ENCODE results near the gene COMMD10.

The COMMD10 gene

GRCh38 chr5:116297296-116297814, 212.5 kb downstream of the COMMD10 start:
- no peak for DNase-seq

- DNase-seq, result no peak
These were observed 215.2 kb downstream of the COMMD10 start for GRCh38 chr5:116299746-116300640.

DNA sequence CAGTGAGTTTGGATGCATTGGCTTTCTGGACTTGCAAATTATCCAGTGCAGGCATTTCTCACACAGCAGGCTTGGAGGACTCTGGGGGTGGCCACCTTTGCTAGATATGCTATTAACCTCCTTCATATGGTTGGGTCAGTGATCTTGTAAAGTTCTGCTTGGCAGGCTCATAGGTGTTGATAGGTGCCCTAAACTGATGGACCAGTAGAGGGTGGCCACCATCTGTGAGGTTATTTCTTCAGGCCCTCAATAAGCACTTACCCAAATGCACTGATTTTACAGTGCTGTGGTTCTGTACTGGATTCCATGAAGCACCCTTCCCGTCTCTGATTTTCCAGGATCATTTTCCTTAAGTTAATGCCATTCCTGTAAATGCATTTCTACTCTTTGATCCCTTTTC, 216.3 kb downstream of the COMMD10 start:
- DNase-seq, result no peak

DNA sequence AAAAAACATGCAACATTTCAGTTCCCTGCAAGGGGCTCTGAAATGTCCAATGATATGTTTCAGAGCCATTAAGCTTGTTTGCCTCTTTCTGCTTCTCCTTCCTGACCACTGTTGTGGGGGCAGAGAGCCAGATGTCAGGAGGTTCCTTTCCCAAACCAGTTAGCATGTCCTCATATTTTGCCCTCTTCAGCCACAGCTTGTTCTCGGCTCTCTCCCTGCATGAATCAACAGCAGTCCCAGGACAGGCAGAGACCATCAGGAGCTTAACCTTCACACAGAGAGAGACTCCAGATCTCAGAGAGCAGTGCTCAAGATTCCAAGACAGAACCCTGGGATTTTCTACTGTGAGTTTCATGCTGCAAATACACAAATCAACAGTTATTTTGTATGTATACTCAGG, 218.5 kb downstream of the COMMD10 start:
- DNase-seq, result no peak

DNA sequence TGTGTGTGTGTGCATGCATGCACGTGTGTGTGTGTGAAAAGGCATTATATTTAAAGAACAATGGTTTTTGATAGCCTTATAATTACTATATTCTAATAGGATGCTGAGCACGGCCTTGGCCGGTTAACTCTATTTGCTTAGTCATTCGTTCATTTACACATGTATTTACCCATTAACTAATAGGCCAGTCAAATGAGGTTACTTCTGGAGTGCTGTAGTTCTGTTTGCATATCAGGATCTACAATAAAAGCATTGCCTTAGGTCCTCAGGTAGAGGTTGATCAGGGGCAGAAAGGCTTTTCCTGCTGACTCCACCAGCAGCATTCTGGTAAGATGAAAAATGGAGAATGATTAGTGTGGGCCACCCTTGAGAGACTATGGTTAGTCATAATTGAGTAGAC, 219.0 kb downstream of the COMMD10 start:
- no peak for DNase-seq

GRCh38 chr5:116305899-116306298, 221.1 kb downstream of the COMMD10 start:
- DNase-seq, result no peak

GRCh38 chr5:116306846-116307245, 222.0 kb downstream of the COMMD10 start:
- no peak for DNase-seq

GRCh38 chr5:116308391-116308790, 223.6 kb downstream of the COMMD10 start:
- DNase-seq, result no peak

GRCh38 chr5:116313366-116313765, 228.5 kb downstream of the COMMD10 start:
- DNase-seq, result no peak

GRCh38 chr5:116315531-116315930, 230.7 kb downstream of the COMMD10 start:
- no peak for DNase-seq

DNA sequence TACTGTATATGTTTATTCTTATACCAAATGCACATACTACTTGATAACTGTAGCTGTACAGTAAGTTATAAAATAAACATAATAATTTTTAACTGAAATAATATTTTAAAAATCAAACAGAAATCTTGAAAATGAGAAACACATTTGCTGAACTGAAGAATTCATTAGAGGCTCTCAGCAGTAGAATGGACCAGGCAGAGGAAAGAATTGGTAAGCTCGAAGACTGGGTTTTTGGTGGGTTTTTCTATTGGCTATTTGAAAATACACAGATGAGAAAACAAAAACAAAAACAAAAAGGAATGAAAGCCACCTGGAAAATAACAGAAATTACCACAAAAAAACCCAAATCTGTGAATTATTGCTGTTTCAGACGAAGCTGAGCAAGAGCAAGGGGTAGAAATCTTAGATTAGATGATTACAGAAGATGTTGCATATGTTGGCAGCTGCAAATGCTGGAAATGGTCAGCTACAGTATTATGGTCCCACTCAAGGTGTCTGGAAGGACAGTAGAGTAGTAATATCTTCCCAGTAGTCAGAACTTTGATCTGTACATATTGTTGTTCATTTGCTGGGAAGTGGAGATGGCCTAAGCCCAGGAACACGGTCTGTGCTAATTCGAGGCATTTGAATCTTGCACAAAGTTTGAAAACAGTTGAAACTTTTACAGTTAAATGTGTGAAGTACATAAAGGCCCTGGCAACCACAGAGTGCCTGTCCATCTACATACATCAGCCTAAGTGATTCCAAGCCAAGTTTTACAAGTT, 233.4 kb downstream of the COMMD10 start:
- no peak for DNase-seq

GRCh38 chr5:116320486-116320885, 235.7 kb downstream of the COMMD10 start:
- DNase-seq, result no peak

GRCh38 chr5:116329503-116329902, 244.7 kb downstream of the COMMD10 start:
- no peak for DNase-seq

- no peak for DNase-seq
These were observed 256.0 kb downstream of the COMMD10 start for GRCh38 chr5:116340799-116341198.

Data from T1000 (cell line).